Breast epithelium (tissue), 3 donors: ENCODE data around the gene EZH2.

ENCODE experiments used
- POLR2A ChIP-seq: fragments of 450-650 bp; IDR thresholded peaks from one replicate; pipeline ENCODE4 v1.6.1; 2016; ENCODE audit warnings: antibody characterized with exemption, mild to moderate bottlenecking, moderate library complexity
- TF ChIP-seq, protein P1 (sequence below), 3 donors: fragments of 450-650 bp; IDR thresholded peaks; one replicate each; pipeline ENCODE4 v1.5.1; 2016 to 2017; ENCODE audit warnings: antibody characterized with exemption in 3 of 3, mild to moderate bottlenecking in 3 of 3, moderate library complexity in 3 of 3

DNA sequence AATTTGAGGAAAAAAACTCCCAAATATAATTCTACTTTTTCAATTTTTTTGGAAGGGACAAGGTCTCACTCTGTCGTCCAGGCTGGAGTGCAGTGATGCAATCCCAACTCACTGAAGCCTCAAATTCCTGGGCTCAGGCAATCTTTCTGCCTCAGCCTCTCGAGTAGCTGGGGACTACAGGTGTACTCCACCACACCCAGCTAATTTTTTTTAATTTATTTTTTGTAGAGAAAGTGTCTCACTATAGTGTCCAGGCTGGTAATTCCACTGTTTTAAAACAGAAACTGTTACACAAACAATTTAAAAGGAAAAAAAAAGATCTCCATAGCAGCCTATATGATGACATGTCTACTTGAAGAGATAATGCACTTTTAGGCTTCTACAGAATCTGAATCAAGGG, 25.6 kb downstream of the EZH2 start:
- TF ChIP-seq, protein P1, sequence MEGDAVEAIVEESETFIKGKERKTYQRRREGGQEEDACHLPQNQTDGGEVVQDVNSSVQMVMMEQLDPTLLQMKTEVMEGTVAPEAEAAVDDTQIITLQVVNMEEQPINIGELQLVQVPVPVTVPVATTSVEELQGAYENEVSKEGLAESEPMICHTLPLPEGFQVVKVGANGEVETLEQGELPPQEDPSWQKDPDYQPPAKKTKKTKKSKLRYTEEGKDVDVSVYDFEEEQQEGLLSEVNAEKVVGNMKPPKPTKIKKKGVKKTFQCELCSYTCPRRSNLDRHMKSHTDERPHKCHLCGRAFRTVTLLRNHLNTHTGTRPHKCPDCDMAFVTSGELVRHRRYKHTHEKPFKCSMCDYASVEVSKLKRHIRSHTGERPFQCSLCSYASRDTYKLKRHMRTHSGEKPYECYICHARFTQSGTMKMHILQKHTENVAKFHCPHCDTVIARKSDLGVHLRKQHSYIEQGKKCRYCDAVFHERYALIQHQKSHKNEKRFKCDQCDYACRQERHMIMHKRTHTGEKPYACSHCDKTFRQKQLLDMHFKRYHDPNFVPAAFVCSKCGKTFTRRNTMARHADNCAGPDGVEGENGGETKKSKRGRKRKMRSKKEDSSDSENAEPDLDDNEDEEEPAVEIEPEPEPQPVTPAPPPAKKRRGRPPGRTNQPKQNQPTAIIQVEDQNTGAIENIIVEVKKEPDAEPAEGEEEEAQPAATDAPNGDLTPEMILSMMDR (IDR thresholded peaks at IDR 0.05): no peak
- no peak for TF ChIP-seq POLR2A
